ENCODE measurements around the gene S100A5.
"Not testable (repeated sequence)": the region's sequence is repeated elsewhere in the genome, so short reads cannot be mapped to it uniquely, and the experiment has no call there.

Gene S100A5, protein sequence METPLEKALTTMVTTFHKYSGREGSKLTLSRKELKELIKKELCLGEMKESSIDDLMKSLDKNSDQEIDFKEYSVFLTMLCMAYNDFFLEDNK

DNA sequence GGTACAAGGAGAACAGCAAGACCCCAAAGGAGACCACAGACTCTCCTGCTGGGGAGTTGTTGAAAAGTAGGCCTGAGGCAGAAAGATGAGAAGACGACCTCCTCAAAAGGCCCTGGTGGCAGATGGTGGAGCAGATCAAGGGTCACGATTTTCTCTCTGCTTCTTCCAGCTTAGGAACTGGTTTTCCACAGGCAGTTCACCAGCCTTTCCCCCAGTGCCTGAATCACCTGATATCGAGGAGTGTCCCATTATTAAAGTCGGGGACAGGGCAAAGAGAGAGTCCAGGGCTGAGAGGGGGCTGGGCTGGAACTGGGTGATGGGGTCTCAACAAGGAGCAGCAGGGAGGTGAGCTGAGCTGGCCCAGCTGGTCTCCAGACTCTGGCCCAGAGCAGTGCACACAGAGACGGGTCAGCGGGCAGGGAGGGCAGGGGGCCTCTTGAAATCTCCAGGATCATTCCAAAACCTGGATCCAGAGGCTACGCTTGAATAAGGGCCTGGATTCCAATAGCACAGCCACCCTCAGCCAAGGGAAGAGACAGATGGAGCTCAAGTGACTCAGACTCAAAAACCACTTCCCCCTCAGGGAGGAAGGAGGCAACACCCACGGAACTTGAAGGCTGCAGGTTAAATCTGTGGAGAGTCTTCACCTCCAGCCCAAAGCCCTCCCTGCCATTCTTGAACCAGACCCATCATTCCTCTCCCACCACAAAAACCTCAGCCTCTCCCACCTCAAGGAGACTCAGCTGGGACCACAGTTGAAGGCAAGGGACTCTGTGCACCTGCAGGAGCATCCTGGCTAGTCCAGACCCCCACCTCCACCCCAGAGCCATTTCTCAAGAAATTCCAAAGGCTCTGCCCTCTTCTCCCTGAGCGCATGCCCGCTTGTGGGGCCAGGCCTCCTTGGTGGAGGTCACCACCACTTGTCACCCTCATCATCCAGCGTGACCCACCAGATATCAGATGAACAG is at the start of gene S100A5:
Gene S100A5, minus strand, starts transcription at position 541 of the 968 bp plus-strand sequence. CDS start 743 bp downstream, outside the sequence.
- no peak for DNase-seq

DNA sequence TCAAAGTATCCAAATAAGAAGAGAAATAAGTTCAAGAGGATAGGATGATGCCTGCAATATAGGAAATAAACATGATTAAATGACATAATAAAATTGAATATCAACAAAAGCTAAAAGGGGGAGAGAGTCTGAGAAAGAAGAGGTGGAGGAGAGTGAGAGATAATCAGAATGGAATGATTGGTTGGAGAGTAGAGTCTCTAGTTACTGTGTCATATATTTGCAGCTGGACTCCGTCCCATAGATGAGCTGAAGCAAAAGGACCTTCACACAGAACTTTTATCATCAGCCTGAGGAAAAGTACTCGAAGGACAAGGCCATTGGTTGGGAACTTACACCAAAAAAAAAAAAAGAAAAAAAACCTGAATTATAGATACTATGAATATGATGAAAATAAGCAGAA is 47.7 kb upstream of the S100A5 start:
- no peak for DNase-seq

DNA sequence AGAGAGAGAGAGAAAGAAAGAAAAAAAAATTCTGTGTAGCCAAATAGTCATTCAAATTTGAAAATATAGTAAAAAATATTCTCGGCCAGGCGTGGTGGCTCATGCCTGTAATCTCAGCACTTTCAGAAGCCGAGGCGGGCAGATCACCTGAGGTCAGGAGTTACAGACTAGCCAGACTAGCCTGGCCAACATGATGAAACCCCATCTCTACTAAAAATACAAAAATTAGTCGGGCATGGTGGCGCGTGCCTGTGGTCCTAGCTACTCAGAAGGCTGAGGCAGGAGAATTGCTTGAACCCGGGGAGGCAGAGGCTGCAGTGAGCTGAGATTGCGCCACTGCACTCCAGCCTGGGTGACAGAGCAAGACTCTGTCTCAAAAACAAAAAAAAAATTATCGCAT is 47.3 kb upstream of the S100A5 start:
- not testable (repeated sequence) for DNase-seq

DNA sequence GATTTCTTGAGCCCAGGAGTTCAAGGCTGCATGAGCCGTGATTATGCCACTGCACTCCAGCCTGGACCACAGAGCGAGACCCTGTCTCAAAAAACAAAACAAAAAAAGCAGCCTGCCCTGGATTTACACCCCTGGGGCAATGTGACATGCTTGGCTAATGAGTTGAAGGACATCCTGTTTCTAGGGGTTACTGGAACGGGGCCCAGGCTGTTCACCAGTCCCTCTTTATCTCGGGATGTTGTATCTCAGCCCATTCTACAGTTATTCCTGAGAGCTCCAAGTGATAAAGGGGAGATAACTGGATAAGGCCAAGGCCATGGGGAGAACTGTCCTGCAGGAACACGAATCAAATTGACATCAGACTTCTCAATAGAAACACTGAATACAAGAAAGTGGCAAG is 46.6 kb upstream of the S100A5 start:
- DNase-seq = no peak

DNA sequence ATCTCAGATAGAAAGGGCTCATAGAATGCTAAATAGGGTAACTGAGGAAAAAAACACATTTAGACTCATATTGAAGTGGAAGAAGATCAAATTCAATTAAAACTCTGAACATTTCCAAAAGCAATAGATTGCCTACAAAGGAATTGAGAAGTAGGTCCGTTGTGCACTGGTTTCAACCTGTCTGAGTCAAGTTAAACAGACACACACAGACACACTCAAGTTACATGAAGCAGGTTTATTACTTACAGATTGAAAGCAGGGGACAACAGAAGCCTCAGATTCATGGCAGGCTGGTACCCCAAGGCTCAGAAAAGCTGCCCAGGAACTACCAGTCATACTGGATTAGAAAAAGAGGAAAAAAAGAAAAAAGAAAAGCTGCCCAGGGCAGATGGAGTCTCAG is 45.6 kb upstream of the S100A5 start:
- no peak for DNase-seq

DNA sequence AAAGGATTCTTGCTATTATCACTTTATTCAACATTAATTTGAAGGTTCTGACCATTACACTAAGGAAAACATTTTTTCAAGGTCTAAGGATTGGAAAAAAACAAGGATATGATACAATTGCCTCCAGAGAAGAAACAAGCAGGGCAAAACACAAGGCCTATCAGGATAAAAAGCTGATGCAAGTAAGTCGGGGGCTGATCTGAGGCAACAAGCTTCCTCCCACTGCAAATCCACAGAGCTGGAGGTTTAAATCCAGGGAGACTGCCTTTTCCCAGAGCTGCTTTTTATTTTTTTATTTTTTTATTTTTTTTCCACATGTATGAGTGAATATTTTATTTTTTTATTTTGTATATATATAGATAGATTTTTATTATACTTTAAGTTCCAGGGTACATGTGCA is 44.3 kb upstream of the S100A5 start:
- no peak for DNase-seq

DNA sequence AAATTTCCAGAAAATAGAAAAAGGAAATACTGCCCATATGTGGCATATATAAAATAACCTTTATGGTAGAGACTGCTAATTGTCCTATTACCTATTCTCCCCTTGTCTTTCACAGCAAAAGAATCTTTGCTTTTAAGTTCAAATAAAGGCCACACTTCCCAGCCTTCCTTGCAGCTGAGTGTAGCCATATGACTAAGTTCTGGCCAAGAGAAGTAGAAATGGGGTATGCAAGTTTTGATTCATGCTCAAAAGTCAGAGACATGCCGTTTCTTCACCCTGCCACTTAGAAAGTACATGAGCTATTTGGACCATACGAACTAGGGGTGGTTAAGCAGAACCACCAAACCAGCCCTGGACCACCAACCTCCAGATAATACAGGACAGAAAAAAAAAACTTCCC is 43.2 kb upstream of the S100A5 start:
- DNase-seq = no peak

DNA sequence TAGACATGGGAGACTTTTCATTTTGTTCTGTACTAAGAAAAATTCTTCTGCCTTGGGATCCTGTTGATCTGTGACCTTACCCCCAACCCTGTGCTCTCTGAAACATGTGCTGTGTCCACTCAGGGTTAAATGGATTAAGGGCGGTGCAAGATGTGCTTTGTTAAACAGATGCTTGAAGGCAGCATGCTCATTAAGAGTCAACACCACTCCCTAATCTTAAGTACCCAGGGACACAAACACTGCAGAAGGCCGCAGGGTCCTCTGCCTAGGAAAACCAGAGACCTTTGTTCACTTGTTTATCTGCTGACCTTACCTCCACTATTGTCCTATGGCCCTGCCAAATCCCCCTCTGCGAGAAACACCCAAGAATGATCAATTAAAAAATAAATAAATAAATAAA is 42.8 kb upstream of the S100A5 start:
- DNase-seq = not testable (repeated sequence)

DNA sequence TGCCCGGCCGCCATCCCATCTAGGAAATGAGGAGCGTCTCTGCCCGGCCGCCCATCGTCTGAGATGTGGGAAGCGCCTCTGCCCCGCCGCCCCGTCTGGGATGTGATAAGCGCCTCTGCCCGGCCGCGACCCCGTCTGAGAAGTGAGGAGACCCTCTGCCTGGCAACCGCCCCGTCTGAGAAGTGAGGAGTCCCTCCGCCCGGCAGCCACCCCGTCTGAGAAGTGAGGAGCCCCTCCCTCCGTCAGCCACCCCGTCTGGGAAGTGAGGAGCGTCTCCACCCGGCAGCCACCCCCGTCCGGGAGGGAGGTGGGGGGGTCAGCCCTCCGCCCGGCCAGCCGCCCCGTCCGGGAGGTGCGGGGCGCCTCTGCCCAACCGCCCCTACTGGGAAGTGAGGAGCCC is 42.1 kb upstream of the S100A5 start:
- not testable (repeated sequence) for DNase-seq

DNA sequence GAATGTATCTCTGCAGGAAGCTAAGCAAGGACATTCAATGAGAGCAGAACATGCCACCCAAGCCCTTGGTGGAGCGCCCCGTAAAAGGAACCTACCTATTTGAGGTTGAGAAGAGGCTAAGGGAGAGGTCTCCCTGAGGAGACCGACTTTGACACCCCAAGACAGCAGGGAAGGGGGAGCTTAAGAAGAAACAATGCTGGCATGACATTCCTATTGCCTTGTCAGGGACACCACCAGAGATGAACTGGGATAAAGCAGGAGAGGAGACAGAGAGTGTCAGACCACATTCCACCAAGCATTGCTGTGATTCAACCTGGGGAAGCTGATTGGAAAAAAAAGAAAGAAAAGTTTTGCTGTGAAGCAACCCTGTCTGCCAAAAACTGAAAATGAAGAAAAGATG is 38.2 kb upstream of the S100A5 start:
- DNase-seq = no peak

DNA sequence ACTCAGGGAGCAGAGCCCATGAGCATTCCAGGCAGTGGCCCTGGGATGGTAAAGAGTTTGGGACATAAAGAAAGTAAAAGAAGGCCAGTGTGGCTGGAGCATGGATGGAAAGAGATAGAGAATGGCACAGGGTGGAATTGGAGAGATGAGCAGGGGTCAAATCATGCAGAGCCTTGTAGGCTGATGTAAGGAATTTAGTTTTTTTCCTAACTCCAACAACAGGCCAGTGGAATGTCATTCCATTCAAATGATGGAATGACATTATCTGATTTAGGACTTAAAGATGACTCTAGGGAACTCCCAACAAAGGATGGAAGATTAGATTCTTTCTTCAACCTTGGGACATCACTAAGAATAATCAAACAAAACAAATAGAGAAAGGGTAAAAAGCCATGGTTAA is 37.8 kb upstream of the S100A5 start:
- no peak for DNase-seq

DNA sequence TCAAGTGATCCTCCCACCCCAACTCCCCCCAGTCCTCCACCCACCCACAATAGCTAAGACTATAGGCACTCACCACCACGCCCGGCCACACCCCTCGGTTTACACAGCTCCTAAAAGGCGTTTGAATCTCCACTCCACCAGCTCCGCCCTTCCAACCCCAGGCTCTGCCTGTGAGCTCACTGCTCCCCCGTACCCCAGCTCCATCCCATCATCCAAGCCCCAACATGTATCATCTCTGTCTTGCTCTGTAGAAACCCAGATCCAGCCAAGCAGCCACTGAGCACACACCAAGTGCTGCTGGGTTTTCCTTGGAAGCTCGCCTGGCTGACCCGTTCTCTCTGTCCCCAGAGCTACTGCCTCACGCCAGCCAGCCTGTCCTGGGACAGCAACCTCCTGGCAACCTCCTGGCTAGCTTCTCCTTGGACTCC is 36.9 kb upstream of the S100A5 start:
- no peak for DNase-seq

DNA sequence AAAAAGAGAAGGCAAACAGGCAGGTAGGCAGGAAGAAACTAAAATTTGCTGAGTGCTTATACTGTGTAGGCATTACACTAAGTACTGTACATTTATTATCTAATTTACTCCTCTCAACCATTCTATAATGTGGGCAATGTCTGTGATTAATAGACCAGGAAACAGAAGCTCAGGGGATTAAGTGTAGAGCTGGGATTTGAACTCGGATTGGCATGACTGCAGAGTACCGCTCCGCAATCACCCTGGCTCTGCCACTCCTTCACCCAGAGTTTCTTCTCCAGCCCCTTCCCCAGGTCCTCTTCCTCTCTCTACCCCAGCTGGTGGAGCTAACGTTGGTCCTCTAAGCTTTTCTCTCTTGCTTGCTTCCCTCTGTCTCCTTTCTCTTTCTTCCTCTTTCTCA is 36.4 kb upstream of the S100A5 start:
- no peak for DNase-seq

DNA sequence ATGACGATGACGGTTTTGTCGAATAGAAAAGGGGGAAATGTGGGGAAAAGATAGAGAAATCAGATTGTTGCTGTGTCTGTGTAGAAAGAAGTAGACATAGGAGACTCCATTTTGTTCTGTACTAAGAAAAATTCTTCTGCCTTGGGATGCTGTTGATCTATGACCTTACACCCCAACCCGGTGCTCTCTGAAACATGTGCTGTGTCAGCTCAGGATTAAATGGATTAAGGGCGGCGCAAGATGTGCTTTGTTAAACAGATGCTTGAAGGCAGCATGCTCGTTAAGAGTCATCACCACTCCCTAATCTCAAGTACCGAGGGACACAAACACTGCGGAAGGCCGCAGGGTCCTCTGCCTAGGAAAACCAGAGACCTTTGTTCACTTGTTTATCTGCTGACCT is 34.8 kb upstream of the S100A5 start:
- not testable (repeated sequence) for DNase-seq

DNA sequence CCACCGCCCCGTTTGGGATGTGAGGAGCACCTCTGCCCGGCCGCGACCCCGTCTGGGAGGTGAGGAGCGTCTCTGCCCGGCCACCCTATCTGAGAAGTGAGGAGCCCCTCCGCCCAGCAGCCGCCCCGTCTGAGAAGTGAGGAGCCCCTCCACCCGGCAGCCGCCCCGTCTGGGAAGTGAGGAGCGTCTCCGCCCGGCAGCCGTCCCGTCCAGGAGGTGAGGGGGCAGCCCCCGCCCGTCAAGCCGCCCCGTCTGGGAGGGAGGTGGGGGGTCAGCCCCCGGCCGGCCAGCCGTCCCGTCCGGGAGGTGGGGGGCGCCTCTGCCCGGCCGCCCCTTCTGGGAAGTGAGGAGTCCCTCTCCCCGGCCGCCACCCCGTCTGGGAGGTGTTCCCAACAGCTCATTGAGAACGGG is 34.4 kb upstream of the S100A5 start:
- not testable (repeated sequence) for DNase-seq

DNA sequence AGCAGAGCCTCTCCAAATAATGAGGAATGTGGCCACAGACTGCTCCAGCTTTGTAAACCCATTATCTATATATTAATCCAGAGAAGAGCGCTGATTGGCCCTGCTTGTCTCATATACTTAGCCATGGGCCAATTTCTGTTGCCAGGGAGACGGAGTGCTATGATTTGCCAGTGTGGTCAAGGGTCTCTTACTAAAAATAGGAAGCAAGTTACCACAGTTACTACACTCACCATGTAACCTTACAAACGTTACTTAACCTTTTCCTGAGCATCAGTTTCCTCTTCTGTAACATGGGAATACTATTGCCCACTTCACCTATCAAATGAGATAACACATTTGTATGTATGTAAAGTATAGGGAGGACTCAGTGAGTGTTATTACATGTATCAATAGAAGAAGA is 32.6 kb upstream of the S100A5 start:
- DNase-seq = no peak

DNA sequence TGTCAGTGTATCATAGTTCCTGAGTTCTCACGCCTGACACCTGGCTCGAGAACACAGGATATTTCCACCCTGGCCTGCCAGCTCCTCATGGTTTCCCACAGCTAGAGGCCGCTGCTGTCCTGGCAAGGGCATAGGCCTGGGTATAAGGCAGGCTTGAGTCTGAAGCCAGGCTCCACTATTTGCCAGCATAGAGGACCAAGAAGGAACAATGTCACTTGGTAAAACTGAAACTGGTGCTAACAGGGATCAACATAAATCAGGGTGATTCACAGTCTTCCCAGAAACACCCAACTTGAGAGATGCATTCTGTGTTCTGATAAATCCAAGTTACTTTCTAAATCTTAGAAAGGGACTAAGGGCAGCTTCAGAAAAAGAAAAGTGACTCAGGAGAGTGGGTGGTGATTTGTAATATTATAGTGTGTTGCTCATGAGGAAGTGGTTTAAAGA is 31.9 kb upstream of the S100A5 start:
- no peak for DNase-seq

DNA sequence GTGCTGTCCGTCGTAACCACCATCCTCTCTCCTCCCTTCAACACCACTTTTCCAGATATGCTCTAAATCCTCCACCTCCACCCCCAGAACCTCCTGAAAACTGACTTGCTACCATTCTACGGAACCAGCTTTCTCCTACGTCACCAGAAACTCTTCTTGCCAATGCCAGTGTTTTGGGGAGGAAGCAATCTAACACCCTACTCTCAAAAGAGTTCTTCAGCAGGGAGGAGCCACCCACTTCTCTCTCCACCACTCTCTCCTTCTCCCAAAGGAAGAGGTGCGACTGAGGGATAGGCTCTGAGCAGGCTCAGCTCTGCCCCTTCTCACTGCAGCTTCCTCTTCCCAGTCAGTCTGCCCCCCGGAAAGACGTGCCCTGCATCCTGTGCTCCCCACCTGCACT is 31.0 kb upstream of the S100A5 start:
- DNase-seq = no peak

DNA sequence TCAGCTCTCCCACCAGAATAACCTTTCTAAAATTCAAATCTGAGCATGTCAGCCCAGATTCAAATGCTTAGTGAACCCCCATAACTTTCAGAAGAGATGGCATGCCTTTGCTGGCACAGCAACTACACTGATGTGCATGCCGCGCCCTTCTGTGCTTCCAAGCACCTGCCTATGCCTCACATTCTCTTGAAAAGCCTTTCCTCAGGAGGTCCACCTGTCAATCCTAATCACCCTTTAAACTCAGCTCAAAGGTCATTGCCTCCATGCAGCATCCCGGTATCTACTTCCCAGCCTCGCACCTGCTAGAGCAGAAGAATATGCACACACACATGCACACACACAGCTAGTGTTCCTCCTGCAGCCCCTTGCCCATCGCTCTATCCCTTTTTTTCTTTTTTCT is 30.1 kb upstream of the S100A5 start:
- no peak for DNase-seq

DNA sequence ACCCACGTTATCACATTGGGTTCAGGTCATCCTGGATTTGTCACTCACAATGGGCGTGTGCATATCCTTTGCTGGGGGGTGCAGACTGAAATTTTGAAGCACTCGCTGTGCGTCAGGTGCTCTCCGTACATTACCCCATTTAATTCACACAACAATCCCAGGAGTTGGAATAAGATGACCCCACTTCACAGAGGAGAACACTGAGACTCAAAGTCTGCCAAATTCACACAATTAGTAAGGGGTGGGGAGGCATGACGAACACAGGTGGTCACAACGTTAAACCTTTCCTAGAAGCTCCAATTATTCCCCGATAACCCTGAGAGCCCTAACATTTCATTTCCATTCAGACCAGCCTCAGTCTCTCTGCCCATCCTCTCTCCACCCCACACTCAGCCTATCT is 28.7 kb upstream of the S100A5 start:
- DNase-seq = no peak

DNA sequence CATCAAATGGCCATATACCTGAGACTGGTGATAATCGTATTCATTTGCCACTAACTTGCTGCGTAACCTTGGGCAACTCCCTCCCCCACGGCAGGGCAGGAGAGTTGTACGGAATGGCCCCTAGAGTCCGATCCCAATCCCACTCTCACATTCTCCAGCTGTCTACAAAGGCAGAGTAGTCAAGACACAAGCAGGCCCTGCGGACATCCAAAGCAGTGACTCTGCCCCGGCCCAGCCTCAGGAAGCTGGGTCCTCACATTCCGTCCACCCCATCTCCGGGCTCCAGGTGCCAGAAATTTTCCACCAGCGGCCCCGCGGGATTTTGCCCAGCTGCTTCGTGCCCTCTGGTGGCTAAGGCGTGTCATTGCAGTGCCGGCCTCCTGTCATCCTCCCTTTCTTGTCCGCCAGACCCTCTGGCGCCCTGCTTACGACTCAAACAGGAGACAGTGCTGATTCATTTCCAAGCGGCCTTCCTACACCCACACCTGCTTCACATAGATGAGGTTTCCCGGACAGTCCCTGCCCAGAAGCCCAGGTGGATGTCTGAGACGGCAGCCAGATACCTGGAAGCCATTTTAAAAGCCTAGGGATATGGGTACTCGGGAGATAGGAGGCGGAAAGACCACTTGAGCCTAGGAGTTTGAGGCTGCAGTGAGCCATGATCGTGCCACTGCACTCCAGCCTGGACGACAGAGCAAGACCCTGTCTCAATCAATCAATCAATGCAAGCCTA is 27.8 kb upstream of the S100A5 start:
- peak; percentile 61 for DNase-seq

DNA sequence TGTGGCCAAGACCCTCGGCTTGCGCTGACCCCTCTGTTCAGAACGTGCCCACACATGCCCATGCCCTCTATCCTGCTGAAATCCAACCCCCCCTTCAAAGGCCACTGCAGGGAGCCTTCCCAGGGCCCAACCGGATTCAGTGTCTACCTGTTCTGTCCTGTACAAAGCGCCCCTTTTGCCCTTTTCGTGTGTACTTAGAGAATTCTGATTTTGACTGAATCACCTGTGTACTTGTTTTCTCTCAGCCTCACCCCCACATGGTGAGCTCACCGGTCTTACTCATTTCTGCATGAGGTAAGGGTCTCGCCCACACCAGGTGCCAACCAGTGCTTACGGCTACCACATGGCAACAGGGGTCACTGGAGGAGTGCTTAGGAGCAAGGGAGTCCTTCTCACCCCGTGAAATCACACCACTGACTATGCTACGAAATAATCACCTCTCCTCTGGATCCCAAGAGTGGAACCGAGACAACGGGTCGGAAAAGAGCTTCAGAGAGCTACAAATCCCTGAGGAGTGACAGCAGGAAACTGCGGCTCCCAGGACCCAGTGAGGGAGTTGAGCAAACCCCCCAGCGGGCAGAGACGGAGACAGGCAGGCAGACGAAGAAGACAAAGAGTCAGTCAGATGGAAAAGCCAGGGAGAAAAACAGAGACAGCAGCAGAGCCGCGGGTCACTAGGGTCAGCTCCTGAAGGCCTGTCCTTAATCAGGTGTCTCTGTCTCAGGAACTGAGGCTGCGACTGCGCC is 27.1 kb upstream of the S100A5 start:
- DNase-seq = no peak

All from GOT3 (cell line).